Activated T-cell treated with anti-CD3 and anti-CD28 coated beads, Interleukin-2, amount 50 U/mL, for 72 hours (primary cell): ENCODE measurements around the gene PTCSC3. TPM values are rescaled to one million over a fixed set of nuclear protein-coding genes. Genes with fewer than 3 reads are reported as not detected.

Experiments used
- ATAC-seq, 2 donors: fragments of 150-1000 bp; cut with Tn5 transposase; replicated peaks in 1 of 2; 2 replicates each; pipeline ENCODE4 v1.10.0; 2021; ENCODE audit warnings: moderate library complexity in 2 of 2, mild to moderate bottlenecking in 1 of 2
- DNase-seq, 2 donors: peaks; one replicate each; pipeline ENCODE4 v3.0.0; 2021 to 2022; ENCODE audit warnings: mixed read lengths in 1 of 2
- H3K27ac Mint-ChIP-seq: one replicate; pipeline ENCODE4 v1.8.0; 2022; ENCODE audit warnings: mild to moderate bottlenecking, moderate library complexity, mixed read lengths
- H3K27me3 Mint-ChIP-seq: one replicate; pipeline ENCODE4 v1.8.0; 2022; ENCODE audit warnings: low read depth, mixed read lengths
- H3K36me3 Mint-ChIP-seq, 2 donors: one replicate each; pipeline ENCODE4 v1.8.0; 2022; ENCODE audit warnings: mixed read lengths in 2 of 2, mild to moderate bottlenecking in 1 of 2; ENCODE audit not compliant: insufficient read depth in 2 of 2
- H3K4me1 Mint-ChIP-seq: one replicate; pipeline ENCODE4 v1.8.0; 2022; ENCODE audit warnings: low read depth, mixed read lengths
- H3K4me3 Mint-ChIP-seq, 2 donors: one replicate each; pipeline ENCODE4 v1.8.0; 2022; ENCODE audit warnings: mild to moderate bottlenecking in 2 of 2, mixed read lengths in 2 of 2, moderate library complexity in 2 of 2
- H3K9me3 Mint-ChIP-seq, 2 donors: one replicate each; pipeline ENCODE4 v1.8.0; 2022; ENCODE audit warnings: mixed read lengths in 2 of 2
- total RNA-seq, 2 donors: library from RNA; stranded (reverse); gene quantifications; one replicate each; pipeline ENCODE4 v1.2.3, GENCODE V29; 2022

PTCSC3 gene
- total RNA-seq, 2 donors from 2014 or later: not detected

DNA sequence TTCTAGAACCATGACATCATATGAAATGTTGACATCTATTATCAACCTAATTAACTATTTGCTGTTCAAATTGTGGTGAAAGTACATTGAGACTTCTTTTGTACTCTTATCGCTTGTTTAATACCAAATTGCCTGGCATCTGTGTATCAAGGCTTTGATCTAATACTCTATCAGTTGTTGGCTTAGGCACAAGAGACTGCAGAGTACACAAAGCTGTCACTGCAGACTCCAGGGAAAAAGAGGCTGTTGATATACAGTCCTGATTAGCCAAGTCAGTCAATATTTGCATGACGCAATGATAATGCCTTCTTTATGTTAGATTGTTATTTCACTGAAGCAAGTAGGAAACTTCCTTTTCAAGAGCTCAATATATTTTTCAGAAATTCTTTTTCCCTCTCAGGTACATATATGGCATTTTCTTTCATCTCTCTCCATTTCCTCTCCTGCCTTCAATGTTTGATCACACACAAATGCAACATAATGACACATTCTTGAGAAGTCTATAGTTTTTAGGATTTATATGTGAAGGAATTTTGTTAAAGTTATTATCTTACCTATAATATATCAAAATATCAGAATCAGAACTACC is 32.3 kb upstream of the PTCSC3 start:
- Mint-ChIP-seq H3K4me1 (peaks cover 7% of the 10 kb centered on the region), H3K36me3 (no peaks in the 10 kb centered on the region), H3K27ac (no peak overlapping the region), H3K27me3 (peaks cover 7% of the 10 kb centered on the region), H3K9me3 (no peaks in the 10 kb centered on the region), H3K4me3 (no peak overlapping the region)
- DNase-seq (no peak), ATAC-seq (no peak)

DNA sequence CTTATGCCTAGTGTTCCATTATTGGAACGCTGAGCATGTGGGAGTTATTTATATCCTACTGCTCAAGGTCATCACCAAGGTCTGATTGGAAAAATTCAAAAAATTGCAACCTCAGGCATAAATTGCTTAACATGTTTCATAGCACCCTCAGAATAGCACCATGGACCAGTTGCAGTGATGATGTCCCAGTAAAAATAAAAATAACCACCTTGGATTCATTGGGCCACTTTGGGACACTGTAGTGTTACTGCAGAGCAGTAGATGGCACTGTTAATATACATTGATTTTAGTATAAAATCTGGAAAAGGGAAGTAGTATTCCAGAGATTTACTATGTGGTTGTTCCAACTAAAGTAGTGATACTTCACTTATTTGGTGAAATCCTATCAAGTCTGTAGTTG is 31.0 kb upstream of the PTCSC3 start:
- H3K9me3 Mint-ChIP-seq: no peaks in the 10 kb centered on the region
- no peak overlapping the region for H3K27ac Mint-ChIP-seq
- no peaks in the 10 kb centered on the region for H3K36me3 Mint-ChIP-seq
- ATAC-seq: no peak
- H3K27me3 Mint-ChIP-seq: peaks cover 7% of the 10 kb centered on the region
- H3K4me1 Mint-ChIP-seq: peaks cover 5% of the 10 kb centered on the region
- DNase-seq: no peak
- H3K4me3 Mint-ChIP-seq: no peak overlapping the region

DNA sequence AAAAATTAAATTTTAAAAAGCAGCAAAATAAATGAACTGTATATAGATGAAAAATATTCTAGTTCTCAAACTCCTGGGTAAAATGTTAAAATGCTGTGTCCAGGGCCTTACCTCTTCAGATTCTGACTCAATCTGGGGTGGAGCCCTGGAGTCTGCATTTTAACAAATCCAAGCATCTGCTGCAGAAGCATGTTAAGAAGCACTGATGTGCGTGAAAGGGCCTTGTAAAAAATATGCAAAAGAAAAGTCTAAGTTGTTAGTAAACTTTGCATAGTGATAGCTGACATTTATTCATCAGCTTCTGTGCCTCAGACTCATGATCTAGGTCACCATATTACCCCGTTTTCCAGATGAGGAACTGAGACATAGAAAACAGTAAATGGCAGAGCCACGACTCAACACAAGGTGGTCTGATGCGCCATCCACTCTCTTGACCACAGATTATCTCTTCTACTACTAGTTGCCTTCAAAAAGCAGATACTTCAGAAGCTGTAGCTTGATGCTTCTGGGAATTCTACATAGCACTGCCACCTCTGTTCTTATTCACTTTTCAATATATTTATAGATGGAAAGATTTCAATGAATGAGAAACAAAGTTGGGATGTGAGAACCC is 28.0 kb upstream of the PTCSC3 start:
- no peak for DNase-seq
- Mint-ChIP-seq H3K27ac (no peak overlapping the region), H3K4me3 (no peak overlapping the region), H3K4me1 (no peaks in the 10 kb centered on the region), H3K36me3 (peaks cover 0 to 1% of the 10 kb centered on the region in 2 donors), H3K27me3 (peaks cover 6% of the 10 kb centered on the region), H3K9me3 (no peaks in the 10 kb centered on the region)
- no peak for ATAC-seq

DNA sequence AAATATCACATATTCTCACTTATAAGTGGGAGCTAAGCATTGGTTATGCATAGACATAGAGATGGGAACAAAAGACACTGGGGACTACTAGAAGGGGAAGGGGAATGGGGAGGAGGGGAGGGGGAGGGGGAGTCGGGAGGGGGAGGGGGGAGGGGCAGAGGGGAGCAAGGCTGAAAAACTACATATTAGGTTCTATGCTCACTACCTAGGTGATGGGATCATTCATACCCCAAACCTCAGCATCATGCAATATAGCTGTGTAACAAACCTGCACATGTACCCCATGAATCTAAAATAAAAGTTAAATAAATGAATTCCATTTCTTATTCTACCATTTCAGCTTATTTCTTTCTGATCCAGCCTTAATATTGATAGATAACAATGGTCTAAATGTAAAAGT is 21.9 kb upstream of the PTCSC3 start:
- Mint-ChIP-seq H3K4me3 (no peak overlapping the region), H3K9me3 (peaks cover 0 to 1% of the 10 kb centered on the region in 2 donors), H3K27ac (no peak overlapping the region), H3K36me3 (peaks cover 0 to 1% of the 10 kb centered on the region in 2 donors), H3K4me1 (no peaks in the 10 kb centered on the region), H3K27me3 (peaks cover 10% of the 10 kb centered on the region)
- DNase-seq (no peak), ATAC-seq (no peak)

DNA sequence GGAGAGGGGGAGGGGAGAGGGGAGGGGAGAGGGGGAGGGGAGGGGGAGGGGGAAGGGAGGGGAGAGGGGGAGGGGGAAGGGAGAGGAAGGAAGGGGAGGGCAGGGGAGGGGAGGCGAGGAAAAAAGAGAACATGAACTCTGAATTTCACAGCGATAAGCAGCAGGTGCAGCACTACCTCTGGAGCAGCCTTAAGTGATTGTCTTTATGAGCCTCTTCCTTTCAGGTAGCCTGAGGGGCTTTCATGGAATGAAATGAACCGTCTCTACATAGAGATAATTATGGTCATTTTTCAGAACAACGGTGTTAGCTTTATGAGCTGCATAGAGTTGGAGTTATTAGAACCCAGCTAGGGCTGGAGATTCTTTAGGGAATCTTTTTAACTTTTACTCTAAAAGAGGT is 18.1 kb upstream of the PTCSC3 start:
- peaks cover 0 to 1% of the 10 kb centered on the region in 2 donors for H3K9me3 Mint-ChIP-seq
- no peak for ATAC-seq
- no peaks in the 10 kb centered on the region for H3K4me1 Mint-ChIP-seq
- no peak for DNase-seq
- H3K27ac Mint-ChIP-seq: no peak overlapping the region
- H3K36me3 Mint-ChIP-seq: no peaks in the 10 kb centered on the region
- H3K4me3 Mint-ChIP-seq: no peak overlapping the region
- peaks cover 4% of the 10 kb centered on the region for H3K27me3 Mint-ChIP-seq

DNA sequence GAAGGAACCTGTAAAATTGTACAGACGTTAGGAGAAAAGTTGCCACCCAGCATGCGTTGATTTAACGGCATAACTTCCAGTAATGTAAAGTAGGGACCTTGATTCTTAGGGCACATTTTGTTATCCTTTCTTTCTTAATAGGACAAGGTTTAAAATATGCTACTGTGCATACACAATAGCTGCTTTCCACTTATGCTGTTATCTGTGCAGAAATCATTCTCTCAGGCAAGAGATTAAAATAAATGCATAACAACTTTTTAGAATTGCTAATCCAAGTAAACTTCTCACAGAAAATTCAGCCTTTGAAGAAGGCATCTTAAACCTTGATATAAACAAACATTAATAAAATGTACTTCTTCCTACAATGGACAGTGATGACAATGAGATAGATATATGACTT is 16.0 kb upstream of the PTCSC3 start:
- H3K4me3 Mint-ChIP-seq: no peak overlapping the region
- no peak overlapping the region for H3K27ac Mint-ChIP-seq
- DNase-seq (no peak), ATAC-seq (no peak)
- peaks cover 0 to 1% of the 10 kb centered on the region in 2 donors for H3K9me3 Mint-ChIP-seq
- H3K27me3 Mint-ChIP-seq: peaks cover 4% of the 10 kb centered on the region
- no peaks in the 10 kb centered on the region for H3K4me1 Mint-ChIP-seq
- H3K36me3 Mint-ChIP-seq: no peaks in the 10 kb centered on the region

DNA sequence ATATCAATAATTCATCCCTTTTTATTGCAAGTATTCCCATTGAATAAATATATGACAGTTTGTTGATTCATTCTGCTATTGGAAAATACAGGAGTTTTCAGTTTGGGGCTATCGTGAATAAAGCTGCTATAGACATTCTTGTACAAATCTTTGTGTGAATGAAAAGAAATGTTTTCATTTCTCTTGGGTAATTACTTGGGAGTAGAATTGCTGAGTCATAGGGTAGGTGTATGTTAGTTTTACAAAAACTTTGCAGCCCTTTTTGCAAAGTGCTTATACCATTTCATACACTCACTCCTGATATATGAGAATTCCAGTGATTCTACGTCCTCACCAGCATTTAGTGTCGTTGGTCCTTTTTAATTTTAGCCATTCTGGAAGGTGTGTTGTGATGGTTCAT is 6.9 kb upstream of the PTCSC3 start:
- Mint-ChIP-seq H3K4me1 (no peaks in the 10 kb centered on the region), H3K4me3 (no peak overlapping the region), H3K9me3 (no peaks in the 10 kb centered on the region), H3K27me3 (no peaks in the 10 kb centered on the region), H3K27ac (no peak overlapping the region), H3K36me3 (peaks cover 0 to 2% of the 10 kb centered on the region in 2 donors)
- DNase-seq (no peak), ATAC-seq (no peak)

DNA sequence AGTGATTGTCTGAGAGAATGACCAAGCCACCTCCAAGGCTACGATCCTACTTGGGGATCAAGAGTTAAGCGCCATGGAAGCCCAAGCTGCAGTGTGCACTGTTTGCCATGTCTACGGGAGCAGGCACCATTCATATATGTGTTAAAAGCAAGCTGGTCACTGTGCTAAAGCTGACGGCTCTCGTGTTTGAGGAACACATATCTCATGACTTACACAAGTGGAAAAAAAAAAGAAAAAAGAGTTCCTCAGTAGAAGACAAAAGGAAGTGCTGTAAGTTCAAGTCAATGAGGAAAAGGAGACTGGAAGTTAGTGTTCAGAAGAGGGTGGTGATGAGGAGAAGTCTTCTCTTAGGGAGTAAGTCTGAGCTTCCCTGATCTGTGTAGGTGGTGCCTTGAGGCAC is 4.9 kb upstream of the PTCSC3 start:
- H3K4me1 Mint-ChIP-seq: no peaks in the 10 kb centered on the region
- DNase-seq (no peak), ATAC-seq (no peak)
- no peaks in the 10 kb centered on the region for H3K9me3 Mint-ChIP-seq
- no peak overlapping the region for H3K27ac Mint-ChIP-seq
- H3K36me3 Mint-ChIP-seq: peaks cover 0 to 2% of the 10 kb centered on the region in 2 donors
- H3K27me3 Mint-ChIP-seq: no peaks in the 10 kb centered on the region
- no peak overlapping the region for H3K4me3 Mint-ChIP-seq

DNA sequence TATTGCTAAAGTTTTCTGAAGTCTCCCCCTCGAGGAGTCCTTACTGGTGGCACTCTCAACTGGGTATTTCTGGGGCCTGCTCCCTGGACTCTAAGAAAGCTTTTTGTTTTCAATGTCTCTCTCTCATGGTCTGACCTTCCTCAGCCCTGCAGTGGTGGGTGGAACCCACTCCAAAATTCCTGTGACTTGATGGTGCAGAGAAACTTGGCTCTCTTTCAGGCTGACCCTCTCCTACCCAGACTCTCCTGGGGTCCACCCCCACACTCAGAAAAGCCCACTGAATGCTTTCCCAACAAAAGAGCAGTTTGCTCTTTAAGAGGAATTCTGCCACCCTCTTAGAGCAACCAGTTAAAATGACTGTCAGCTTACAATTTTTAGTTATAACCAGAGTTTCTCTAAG is 967 bp upstream of the PTCSC3 start:
- Mint-ChIP-seq H3K36me3 (no peaks in the 10 kb centered on the region), H3K4me1 (no peaks in the 10 kb centered on the region), H3K27me3 (peaks cover 10% of the 10 kb centered on the region), H3K4me3 (no peak overlapping the region), H3K27ac (no peak overlapping the region), H3K9me3 (no peaks in the 10 kb centered on the region)
- DNase-seq: no peak
- ATAC-seq: no peak

DNA sequence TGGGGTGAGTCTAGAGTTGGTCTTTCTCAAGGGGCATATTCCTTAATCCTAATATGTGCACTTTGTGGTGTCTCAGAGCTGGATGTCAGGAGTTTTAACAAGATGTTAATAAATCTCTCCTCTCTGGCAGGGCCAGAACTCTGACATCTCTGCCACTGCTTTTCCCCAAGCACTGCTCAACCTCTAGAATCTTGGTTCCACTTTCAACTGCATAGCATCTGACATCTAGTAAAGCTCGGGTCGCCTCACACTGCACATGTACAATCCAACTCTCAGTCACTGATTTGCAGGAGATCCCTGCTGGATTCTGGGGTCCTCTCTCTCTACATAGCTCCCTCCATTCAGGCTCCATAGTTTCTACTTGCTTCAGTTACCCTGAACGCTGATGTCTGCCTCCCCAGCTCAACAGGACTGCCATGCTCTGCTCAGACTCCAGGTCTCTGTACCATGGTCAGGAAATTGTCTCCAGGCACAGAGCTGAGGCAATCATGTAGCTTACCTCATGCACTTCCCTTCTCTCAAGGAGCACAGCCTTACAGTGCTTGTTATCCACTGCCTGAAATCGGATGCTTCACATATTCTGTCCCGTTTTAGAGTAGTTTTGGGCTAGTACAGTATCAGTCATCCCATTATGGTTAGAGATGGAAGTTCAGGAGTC is 1.6 kb downstream of the PTCSC3 start:
- H3K4me3 Mint-ChIP-seq: no peak overlapping the region
- H3K27me3 Mint-ChIP-seq: peaks cover 10% of the 10 kb centered on the region
- DNase-seq (no peak), ATAC-seq (no peak)
- no peaks in the 10 kb centered on the region for H3K36me3 Mint-ChIP-seq
- H3K4me1 Mint-ChIP-seq: no peaks in the 10 kb centered on the region
- no peak overlapping the region for H3K27ac Mint-ChIP-seq
- H3K9me3 Mint-ChIP-seq: no peaks in the 10 kb centered on the region

DNA sequence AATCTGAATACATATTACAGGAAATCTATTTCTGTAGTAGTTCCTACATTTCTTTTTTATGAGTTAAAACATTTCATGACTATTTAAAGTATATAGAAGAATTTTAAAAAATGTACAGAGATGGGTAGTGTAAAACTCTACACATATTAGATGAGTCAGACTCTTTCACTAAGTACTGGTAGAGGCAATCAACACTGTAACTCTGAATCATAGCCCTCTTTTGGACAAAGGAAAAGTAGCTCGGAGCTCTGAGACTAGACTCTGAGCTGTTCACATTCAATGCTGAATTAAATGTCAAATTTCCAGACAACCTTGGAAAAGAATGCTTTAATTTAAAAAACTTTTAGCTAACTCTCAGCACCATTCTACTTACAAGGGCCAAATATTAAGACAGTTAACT is 3.4 kb downstream of the PTCSC3 start:
- Mint-ChIP-seq H3K27ac (no peak overlapping the region), H3K4me3 (no peak overlapping the region), H3K27me3 (peaks cover 10% of the 10 kb centered on the region), H3K4me1 (no peaks in the 10 kb centered on the region), H3K9me3 (no peaks in the 10 kb centered on the region), H3K36me3 (no peaks in the 10 kb centered on the region)
- DNase-seq (no peak), ATAC-seq (no peak)

DNA sequence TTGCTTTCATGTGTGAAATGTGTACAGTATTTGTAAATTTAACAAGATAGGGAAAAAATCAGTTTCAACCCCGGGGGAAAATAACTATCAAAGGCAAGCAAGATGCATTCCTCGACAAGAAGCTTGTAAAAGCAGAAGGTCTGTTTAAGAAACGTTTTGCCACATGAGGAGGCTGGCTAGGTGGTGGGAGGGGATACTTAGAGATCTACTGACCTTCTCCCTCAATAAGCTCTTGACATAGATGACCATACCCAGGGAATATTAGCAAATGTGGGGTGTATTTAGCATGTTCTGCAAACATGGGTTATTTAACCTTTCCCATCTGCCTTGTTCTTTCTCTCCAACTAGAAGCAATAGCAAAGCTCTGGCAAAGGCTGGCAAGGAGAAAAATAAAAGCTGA is 4.9 kb downstream of the PTCSC3 start:
- no peak overlapping the region for H3K27ac Mint-ChIP-seq
- H3K9me3 Mint-ChIP-seq: no peaks in the 10 kb centered on the region
- peaks cover 10% of the 10 kb centered on the region for H3K27me3 Mint-ChIP-seq
- H3K4me1 Mint-ChIP-seq: no peaks in the 10 kb centered on the region
- H3K36me3 Mint-ChIP-seq: no peaks in the 10 kb centered on the region
- ATAC-seq (no peak), DNase-seq (no peak)
- no peak overlapping the region for H3K4me3 Mint-ChIP-seq

DNA sequence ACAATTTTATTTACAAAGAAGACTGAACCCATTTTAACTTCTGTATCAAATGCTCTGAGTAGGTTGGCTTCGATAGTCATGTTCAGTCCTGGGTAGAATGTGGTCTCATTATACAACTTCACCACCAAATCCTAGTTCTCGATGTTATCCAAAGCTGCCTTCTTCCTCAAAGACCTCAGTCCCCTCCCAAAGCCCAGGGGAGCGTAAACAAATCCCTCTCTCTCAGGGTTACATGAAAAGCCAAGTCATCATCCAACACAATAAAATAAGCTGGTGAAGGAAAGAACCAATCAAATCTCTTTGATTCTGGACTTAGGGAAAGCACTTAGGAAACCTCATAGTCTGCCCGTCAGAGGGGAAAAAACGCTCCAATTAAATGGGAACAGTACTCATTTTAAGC is 9.1 kb downstream of the PTCSC3 start:
- no peaks in the 10 kb centered on the region for H3K27me3 Mint-ChIP-seq
- H3K4me3 Mint-ChIP-seq: no peak overlapping the region
- H3K27ac Mint-ChIP-seq: no peak overlapping the region
- no peaks in the 10 kb centered on the region for H3K36me3 Mint-ChIP-seq
- H3K4me1 Mint-ChIP-seq: no peaks in the 10 kb centered on the region
- ATAC-seq (no peak), DNase-seq (no peak)
- no peaks in the 10 kb centered on the region for H3K9me3 Mint-ChIP-seq

DNA sequence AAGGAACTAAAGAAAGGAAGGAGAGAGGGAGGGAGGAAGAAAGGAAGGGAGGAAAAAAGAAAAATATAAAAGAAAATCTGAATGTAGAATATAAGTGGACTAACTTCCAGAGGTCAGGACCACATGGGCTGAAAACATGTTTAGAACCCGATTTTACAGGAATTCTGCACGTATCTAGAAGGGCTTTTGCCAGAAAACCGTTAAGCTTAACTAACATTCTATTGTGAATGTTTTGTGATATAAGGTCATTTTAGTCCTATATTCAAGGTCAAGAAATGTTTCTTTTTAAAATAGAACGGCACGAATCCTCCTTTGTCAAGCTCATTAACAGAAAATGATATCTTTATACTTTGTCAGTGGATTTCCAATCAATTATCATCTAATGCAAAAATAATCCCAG is 13.1 kb downstream of the PTCSC3 start:
- no peak overlapping the region for H3K27ac Mint-ChIP-seq
- ATAC-seq (no peak), DNase-seq (no peak)
- H3K4me1 Mint-ChIP-seq: no peaks in the 10 kb centered on the region
- no peaks in the 10 kb centered on the region for H3K9me3 Mint-ChIP-seq
- H3K36me3 Mint-ChIP-seq: no peaks in the 10 kb centered on the region
- H3K27me3 Mint-ChIP-seq: no peaks in the 10 kb centered on the region
- H3K4me3 Mint-ChIP-seq: no peak overlapping the region
